Retinal pigment epithelial cell (primary cell): ENCODE measurements around the gene PDGFC.

Source experiments
- DNase-seq: peaks from one replicate; pipeline ENCODE4 v3.0.0-alpha.2; 2010; ENCODE audit warnings: low read depth
- H3K4me3 ChIP-seq: 2 replicates; pipeline ENCODE4 v1.5.1; 2011; ENCODE audit warnings: mild to moderate bottlenecking, low read length, control low read depth, moderate library complexity
- CTCF ChIP-seq: conservative IDR thresholded peaks from 2 replicates; pipeline ENCODE4 v1.5.1; 2011; ENCODE audit warnings: low read depth, low read length, control low read depth, inconsistent platforms

PDGFC gene

GRCh38 chr4:156729416-156729815, 242.2 kb downstream of the PDGFC start:
- no peak for TF ChIP-seq CTCF
- no peak for DNase-seq
- no peak overlapping the region for H3K4me3 ChIP-seq

- TF ChIP-seq CTCF: no peak
- no peak overlapping the region for H3K4me3 ChIP-seq
- no peak for DNase-seq
Measured at GRCh38 chr4:156725257-156725656, 246.3 kb downstream of the PDGFC start.

- H3K4me3 ChIP-seq: no peak overlapping the region
- no peak for DNase-seq
- TF ChIP-seq CTCF: no peak
Measured at GRCh38 chr4:156723951-156724668, 247.5 kb downstream of the PDGFC start.

- no peak overlapping the region for H3K4me3 ChIP-seq
Measured at GRCh38 chr4:156718226-156718625, 253.4 kb downstream of the PDGFC start.

GRCh38 chr4:156711193-156711590, 260.4 kb downstream of the PDGFC start:
- no peak for DNase-seq
- no peak overlapping the region for H3K4me3 ChIP-seq
- TF ChIP-seq CTCF: no peak

More at GRCh38 chr4:156718226-156718625, 253.4 kb downstream of the PDGFC start:
- no peak for TF ChIP-seq CTCF
- no peak for DNase-seq
